Panc1 (cell line): ENCODE results near the gene ACSM4.

Experiments used
- CTCF ChIP-seq: fragments of 450-650 bp; IDR thresholded peaks from 2 replicates; pipeline ENCODE4 v1.5.1; 2017; ENCODE audit warnings: mild to moderate bottlenecking
- POLR2AphosphoS5 ChIP-seq: IDR thresholded peaks from 2 replicates; pipeline ENCODE4 v1.6.1; 2012; ENCODE audit warnings: mild to moderate bottlenecking, low read depth, low read length, moderate library complexity
- TCF7L2 ChIP-seq: IDR thresholded peaks from 2 replicates; pipeline ENCODE4 v1.6.1; 2011; ENCODE audit warnings: mild to moderate bottlenecking, low read depth, low read length, inconsistent platforms

- TF ChIP-seq CTCF (no peak), POLR2AphosphoS5 (no peak), TCF7L2 (no peak)
Observed at GRCh38 chr12:7264538-7264937, 39.3 kb upstream of the ACSM4 start.
